Erythroblast (primary cell): ENCODE data around the gene DENND5B.
A peak's percentile ranks its signal among the peaks of the same experiment; 100 is the strongest.

Experiments
- DNase-seq, 2 experiments: peaks; one replicate each; lab custom pipeline; 2025; lab: John Stamatoyannopoulos, UW
- GATA1 ChIP-seq: IDR thresholded peaks from 2 replicates; pipeline ENCODE4 v1.6.1; 2011; ENCODE audit warnings: low read depth, mild to moderate bottlenecking, control low read depth, low read length, moderate library complexity
- POLR2A ChIP-seq: IDR thresholded peaks from 2 replicates; pipeline ENCODE4 v1.6.1; 2011; ENCODE audit warnings: mild to moderate bottlenecking, low read length

The DENND5B gene

GRCh38 chr12:31362759-31363415, 228.0 kb downstream of the DENND5B start:
- DNase-seq = peak; percentile 10 to 22
- TF ChIP-seq POLR2A = no peak
- no peak for TF ChIP-seq GATA1

GRCh38 chr12:31362115-31362758, 228.7 kb downstream of the DENND5B start:
- TF ChIP-seq POLR2A (no peak), GATA1 (no peak)
- DNase-seq = peak in 1 of 2 experiments; percentile 15

- TF ChIP-seq POLR2A (no peak), GATA1 (no peak)
- no peak for DNase-seq
These were observed 229.2 kb downstream of the DENND5B start for GRCh38 chr12:31361730-31362114.

GRCh38 chr12:31355747-31356107, 235.2 kb downstream of the DENND5B start:
- no peak for DNase-seq
- no peak for TF ChIP-seq POLR2A
- no peak for TF ChIP-seq GATA1

GRCh38 chr12:31353750-31354708, 236.9 kb downstream of the DENND5B start:
- DNase-seq = no peak
- TF ChIP-seq POLR2A = no peak
- no peak for TF ChIP-seq GATA1

GRCh38 chr12:31346267-31346666, 244.7 kb downstream of the DENND5B start:
- no peak for DNase-seq
- TF ChIP-seq POLR2A (no peak), GATA1 (no peak)

GRCh38 chr12:31343139-31343538, 247.8 kb downstream of the DENND5B start:
- DNase-seq = no peak
- TF ChIP-seq POLR2A = no peak

- no peak for TF ChIP-seq GATA1
- TF ChIP-seq POLR2A = no peak
- DNase-seq = no peak
These were observed 248.7 kb downstream of the DENND5B start for GRCh38 chr12:31342286-31342685.

GRCh38 chr12:31339831-31340622, 250.9 kb downstream of the DENND5B start:
- DNase-seq = no peak
- TF ChIP-seq GATA1 (no peak), POLR2A (no peak)

- no peak for DNase-seq
- no peak for TF ChIP-seq GATA1
- no peak for TF ChIP-seq POLR2A
These were observed 253.0 kb downstream of the DENND5B start for GRCh38 chr12:31337952-31338351.
